ENCODE measurements around the gene AGAP1.

The AGAP1 gene

DNA sequence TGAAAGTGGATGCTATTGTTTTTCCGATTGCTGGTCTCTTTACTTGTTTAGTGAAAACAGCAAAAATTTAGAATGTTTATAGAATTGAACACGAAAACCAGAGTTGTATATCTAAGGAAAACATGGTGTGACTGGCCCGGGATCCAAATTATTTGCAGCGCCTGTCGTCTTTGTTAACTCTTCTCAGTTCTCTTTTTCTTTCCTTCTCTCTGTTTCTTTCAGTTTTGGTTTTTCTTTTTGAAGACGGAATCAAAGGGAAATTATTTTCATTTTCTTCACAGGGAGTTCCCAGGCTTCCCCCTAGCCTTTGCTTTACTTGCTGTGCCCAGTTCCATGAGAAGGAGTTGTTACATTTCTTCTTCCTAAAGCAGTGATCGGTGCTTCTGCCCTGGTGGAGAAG is 76.0 kb downstream of the AGAP1 start:
- no peak for DNase-seq (ENCODE audit: low read depth in 2 of 2)

DNA sequence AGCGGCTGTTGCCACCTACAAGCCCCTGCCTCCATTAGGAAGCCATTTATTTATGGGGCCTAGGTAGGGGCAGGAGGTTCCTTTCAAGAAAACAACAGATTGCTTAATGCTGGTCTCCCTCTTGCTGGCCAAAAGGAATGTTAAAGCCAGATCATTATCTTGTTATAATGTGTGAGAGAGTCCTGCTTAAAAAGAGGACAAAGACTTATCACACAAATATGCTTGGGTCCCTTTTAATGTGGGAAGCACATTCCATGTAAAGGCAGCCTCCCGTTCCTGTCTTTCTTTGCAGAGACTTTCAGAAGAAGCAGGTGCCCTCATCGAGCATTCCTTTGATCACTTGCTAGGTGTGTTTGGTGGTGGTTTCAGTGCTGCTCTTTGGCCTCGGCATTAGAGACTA is 76.4 kb downstream of the AGAP1 start:
- DNase-seq (ENCODE audit: low read depth in 2 of 2): no peak

DNA sequence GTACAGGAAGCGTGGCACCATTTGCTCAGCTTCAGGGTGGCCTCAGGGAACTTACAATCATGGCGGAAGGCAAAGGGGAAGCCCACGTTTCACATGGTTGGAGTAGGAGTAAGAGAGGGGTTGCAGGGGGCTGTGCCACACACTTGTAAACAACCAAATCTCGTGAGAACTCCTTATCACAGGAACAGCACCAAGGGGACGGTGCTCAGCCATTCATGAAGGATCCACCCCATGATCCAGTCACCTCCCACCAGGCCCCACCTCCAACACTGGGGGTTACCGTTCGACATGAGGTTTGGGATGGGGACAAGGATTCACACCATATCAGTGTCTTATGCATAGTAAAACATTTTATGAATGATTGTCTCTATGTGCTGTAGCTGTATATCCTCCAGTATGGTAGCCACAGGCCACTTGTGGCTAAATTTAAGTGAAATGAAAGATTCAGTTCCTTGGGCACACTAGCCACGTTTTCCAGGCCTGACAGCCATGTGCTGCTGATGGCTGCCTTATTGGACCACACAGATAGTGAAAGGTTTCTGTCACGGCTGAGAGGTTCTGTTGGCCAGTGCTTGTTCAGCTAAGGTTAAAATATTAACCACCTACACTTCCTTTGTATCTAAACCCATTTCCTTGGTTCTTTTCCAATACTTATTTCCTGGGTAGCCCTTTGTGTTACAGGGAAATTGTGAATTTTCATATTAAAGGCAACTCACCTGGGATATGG is 77.3 kb downstream of the AGAP1 start:
- no peak for DNase-seq (ENCODE audit: low read depth in 2 of 2)

DNA sequence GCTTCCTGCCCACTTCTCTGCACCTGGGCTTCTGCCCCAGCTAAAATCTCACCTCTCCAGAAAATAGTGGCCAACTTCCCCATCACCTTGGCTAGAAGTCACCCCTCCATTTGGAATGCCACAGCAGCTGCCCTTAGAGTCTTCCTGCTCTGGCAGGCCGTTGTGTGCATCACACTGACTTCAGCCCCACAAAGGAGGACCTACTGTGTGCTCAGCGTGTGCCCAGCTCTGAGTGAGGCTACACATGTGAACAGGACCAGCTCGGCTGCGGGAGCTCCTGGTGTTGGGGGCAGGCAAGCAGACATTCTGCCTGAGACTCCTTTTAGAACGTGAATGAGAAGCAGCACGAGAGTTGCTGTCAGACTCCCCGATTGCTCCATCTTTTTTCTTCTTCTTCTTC is 78.7 kb downstream of the AGAP1 start:
- no peak for DNase-seq (ENCODE audit: low read depth in 2 of 2)

DNA sequence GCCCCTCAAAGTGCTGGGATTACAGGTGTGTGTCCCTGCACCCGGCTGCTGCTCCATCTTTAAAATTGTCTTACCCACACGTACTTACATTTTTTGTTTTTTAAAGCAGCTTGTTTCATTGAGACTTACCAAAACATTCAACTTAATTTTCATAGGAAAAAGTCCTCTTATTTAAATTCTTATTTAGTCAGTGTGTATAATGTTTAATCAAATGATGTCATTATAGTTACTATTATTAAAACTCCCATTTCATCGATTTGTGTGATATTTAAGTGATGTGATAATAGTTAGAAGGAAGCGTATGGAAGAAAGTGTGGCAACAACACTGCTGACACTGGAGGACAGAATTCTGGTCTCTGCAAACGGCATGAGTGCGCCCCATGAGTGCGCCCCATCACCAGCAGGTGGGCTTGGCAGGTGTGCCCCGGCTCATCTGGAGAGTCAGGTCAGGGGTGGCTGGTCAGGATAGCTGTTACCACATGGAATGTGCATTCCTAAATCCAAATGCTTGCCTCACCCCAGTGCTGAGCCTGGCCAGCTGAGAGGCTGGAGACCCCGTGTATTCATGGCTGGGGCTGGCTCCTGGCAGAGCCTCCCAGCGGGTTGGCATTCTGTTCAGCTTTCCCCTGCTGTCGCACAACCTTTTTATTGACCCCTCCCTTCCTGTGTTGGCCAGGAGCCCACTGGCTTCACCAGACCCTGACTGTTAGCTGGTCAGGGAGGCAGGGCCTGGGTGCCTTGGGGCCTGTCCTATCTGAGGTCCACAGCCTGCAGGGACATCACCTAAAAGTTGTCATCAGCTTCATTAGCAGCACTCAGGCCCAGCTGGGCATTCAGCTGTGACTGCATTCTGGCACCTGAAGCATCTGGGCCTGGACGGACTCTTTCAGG is 79.7 kb downstream of the AGAP1 start:
- no peak for DNase-seq (ENCODE audit: low read depth in 2 of 2)

DNA sequence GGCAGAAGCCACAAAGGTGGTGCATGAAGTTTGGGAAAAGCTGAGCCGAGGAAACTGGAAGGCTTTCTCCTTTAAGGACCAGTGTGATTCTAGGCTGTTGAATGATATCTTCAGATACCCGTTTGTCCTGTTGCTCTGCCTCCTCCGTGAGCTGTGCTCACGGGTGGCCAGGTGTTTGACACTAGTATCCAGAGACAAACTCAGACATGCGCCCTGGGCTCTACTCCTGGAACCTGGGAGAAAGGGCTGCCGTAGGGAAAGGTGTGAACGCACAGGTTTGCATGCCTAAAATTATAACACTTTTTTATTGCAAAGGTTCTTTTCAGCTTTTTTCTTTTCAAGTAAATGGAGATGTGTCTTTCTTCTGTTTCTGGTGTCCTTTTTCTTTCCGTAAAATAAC is 81.6 kb downstream of the AGAP1 start:
- no peak for DNase-seq (ENCODE audit: low read depth in 2 of 2)

DNA sequence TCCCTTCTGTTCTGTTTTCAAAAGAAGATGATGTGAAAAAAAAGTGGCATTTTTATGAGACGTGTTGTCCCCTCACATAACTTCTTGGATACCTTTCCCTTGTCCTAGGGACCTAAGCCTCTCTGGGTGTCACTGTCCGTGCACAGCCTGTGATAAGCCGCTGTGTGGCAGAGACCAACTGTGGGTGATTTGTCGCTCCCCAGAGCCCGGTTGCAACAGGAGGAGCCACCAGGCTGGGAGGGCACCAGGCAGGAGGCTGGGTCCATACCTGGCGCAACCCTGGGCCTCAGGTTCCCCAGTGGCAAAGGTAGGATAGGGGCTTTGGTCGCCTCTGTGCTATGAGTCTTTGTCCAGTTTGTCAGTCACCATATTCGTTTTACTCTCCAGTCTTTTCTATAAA is 82.1 kb downstream of the AGAP1 start:
- DNase-seq (ENCODE audit: low read depth in 2 of 2): no peak

DNA sequence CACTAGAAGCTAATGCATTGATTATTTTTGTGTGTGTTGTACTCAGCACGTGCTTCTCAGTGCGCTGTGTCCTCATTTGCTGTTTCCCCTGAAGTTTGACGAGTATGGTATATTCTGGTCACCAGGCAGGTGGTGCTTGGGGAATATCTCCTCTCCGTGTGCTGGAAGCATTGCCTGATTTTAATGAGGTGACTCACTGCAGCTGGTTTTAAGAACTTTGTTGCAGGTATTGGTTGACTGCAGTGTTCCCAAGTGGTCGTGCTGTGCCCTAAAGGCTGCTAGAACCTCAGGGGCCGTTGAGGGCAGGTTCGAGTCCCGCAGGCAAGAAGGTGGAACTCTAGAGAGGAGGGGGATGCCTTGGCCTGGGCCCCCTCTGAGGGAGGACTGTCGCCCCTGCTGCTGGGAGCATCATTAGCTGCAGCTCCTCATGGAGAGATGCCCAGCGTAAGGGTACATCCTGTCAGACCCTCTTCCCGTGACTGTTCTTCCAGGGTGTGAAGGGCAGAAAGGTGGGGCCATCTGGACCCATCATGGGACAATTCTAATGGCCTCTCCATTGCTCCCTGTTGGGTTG is 82.6 kb downstream of the AGAP1 start:
- no peak for DNase-seq (ENCODE audit: low read depth in 2 of 2)

DNA sequence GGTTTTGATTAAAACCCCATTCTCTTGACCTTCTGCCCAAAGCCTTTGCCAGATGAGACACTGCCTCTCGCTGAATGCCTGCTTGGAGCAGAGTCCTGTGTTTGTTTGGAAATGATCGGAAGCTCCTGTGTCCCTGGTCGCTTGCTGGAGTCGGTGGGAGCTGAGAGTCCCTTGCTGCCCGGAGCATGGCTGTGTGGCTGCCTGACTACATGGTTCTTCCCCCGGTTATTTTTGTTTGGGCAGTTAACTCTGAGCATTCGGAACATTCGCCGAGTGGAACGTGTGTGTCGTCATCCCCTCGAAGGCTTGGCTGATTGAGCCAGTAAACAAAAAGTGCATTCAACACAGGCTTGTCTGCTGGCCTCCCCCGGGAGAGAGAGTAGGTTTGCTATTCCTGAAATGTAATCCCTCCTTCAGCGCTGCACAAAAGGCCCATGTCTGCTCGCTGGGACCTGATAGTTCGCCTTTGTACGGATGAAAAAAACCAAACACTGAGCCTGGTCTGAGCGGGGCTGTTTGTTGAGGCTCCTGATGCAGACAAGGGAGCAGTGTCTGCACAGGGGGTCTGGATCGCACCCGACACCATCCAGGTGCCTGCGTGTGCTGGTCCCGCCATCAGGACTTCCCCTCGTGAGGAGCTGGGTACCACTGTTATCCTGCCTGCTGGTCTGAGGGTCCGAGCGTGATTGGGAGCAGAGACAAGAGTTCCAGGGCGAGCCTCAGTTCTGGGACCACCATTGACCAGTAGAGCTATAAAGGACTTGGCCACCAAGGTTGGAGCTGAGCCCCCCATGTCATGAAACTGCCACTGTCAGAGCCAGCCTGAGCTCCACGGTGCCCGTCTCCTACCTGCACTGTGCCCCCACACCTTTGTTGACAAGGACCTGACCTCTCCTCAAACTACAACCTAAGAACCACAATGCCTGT is 83.8 kb downstream of the AGAP1 start:
- DNase-seq (ENCODE audit: low read depth in 2 of 2): no peak

DNA sequence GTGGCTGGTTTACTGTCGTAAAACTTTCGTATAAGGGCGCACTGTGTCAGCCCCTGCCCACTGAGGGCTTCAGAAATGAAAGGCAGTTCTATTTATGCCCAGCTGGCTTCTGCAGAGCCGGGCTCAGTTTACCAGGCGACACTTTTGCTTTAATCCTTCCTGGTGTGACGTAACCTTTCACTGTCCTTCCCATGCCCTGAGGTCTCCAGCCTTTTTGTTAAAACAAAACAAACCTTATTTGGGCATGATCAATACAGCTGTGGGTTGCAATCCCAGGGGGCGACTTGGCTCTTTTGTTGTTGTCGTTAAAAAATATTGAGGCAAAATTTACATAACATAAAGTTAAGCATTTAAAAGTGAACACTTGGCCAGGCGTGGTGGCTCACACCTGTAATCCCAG is 85.3 kb downstream of the AGAP1 start:
- no peak for DNase-seq (ENCODE audit: low read depth in 2 of 2)

DNA sequence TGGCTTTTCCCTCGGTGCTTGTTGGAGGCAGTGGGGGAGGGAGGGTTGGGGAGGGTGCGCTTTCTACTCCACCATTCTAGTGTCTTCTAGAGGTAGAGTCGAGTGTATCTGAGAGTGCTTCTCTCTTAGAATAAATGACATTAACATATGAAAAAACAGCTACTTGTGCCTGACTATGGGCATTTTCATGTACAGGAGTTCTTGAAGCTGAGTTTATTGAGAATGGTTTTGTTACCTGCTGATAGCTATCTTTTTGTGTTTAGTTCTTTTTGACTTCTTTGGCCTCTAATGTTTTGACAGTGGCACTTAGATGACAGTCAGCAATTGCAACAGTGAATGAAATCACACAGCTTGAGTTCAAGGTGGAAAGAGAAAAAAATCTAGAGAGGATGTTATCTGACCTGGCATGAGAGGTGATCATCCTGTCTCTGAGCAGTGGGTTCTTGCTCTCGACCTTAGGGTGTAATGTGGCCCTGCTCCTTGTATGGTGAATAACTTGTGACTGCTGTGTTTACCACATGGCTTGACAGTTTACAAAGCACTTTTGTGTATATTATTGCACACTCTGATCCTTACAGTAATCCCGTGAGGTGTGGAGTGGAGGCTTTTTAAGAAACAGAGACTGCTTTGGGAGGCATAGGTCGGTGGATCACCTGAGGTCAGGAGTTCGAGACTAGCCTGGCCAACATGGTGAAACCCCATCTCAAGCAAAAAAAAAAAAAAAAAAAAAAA is 86.7 kb downstream of the AGAP1 start:
- DNase-seq (ENCODE audit: low read depth in 2 of 2): no peak

DNA sequence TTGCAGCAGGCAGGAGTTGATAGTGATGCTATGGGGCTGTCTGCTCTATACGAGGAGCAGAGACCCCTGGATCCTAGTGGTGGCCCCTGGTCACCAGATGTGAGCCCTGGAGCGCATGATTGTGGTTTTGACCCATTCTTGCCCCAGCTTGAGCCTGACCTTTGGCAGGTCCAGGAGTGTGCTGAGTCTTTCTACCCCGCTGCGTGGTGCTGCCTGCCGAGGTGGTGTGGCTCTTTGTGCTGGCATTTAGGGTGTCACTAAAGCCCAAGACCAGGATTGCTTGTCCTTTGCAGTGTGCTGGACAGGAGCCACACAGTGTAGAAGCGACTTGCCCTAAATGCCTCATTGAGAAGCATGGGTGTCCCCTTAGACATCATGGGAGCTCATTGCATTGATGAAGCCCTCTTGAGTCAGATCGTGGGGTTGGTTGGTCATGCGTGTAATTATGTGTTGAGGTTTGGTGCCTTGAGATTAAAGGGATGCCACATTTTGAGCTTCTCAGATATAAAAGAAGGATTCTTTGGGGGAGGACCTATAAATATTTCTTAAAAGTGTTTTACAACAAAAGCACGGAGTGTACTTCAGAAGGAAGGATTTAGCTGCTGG is 88.3 kb downstream of the AGAP1 start:
- no peak for DNase-seq (ENCODE audit: low read depth in 2 of 2)

DNA sequence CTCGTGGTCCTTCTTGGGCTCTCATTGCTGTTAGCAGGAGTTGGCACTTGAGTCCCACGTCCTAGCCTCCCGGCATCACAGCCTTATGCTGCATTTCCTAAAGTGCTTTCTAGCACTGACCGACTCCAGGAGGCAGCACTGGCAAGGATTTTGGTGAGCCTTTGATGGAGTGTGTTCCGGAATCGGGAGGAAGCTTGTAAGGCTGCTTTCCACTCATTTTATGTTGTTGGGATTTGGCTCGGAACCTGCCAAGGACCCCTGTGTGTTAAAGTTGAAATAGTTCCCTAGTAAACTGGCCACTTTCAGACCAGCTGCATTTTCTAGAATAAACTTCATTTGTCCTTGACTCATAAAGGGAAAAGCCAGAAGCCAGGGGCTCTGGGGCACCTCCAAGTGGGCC is 88.9 kb downstream of the AGAP1 start:
- DNase-seq (ENCODE audit: low read depth in 2 of 2): no peak

DNA sequence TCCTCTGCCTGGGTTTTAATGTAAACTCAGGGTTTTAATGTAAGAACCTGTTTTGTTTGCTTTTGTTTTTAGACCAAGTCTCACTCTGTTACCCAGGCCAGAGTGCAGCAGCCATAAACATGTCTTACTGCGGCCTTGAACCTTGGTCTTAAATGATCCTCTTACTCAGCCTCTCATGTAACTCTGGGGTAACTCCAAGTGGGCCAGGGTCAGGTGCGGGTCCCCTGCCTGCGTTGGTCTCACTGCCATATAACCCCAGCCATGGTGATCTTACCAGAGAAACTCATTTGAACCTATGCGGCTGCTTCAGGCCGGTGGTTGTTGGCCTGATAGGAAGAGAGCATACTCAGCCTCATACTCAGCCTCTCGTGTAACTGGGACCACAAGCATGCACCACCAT is 89.3 kb downstream of the AGAP1 start:
- no peak for DNase-seq (ENCODE audit: low read depth in 2 of 2)

DNA sequence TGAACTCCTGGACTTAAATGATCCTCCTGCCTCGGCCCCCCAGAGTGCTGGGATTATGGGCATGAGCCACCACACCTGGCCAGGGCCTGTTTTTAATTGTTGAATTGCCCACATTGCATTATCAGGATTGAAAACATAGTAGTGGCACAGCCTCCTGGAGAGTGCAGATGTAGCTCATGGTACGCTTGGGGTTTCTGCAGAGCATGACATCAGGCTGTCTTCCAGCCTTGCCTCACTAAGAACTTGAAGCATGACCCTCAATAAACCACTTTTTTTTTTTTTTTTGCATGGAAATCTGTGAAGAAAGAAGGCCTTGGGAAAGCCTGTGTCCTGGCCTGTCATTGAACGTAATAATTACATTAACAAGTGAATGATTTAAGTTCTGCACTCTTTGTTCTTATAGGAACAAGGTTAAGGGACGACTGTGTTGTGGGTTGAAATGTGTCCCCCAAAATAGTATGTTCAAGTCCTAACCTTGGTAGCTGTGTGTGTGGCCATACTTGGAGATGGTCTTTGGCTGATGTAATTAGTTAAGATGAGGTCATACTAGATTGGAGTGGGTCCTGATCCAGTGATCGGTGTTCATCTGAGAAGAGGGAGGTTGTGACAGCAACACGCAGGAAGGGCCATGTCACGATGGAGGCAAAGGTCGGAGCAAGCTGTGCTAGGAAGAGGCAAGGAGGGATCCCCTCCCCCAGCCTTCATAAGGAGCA is 90.2 kb downstream of the AGAP1 start:
- no peak for DNase-seq (ENCODE audit: low read depth in 2 of 2)

DNA sequence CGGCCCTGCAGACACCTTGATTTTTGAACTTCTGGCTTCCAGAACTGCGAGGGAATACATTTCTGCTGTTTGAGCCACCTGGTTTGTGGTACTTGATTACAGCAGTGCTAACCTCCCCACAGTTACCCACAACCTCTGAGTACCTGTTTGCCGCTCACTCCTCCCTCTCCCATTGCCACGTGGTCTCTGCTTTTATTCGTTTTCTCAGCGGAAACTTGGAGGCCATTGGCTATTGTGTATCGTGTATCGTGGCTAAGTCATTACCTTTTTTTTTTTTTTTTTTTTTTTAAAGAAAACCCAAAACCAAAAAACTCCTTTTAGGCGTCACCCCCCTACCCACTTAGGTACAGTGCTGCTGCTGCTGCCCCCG is 90.8 kb downstream of the AGAP1 start:
- no peak for DNase-seq (ENCODE audit: low read depth in 2 of 2)

DNA sequence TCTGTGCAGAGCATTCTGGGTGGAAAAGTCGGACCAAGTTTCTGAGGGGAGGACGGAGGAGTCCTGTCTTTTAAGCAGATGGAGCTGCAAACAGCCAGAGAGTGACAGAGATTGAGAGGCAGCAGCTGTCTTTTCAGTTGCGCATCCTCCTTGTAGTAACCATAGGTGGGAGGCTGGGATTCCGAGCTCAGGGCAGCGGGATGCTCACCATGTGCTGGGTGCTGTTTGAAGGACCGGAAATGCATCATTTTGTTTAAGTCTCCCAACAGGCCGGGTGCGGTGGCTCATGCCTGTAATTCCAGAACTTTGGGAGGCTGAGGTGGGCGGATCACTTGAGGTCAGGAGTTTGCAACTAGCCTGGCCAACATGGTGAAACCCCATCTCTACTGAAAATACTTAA is 93.4 kb downstream of the AGAP1 start:
- DNase-seq (ENCODE audit: low read depth in 2 of 2): no peak

DNA sequence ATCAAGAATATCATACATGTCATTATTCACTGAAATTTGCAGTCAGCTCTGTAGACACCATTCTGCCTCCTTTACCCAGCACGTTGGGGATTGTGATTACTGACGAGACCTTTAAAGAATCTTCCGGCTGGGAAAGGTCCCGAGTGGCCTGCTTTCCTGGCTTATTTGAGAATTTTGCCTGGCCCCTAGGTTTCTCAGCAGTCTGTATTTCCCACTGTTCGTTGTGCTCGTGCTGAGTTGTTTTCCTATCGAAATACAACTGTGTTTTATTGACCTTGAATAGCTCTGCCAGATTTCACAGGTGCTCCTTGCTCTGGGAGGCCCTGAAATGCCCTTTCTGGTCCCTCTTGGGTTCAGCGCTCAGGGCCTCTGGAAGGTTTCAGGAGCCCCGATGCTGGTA is 94.9 kb downstream of the AGAP1 start:
- no peak for DNase-seq (ENCODE audit: low read depth in 2 of 2)

DNA sequence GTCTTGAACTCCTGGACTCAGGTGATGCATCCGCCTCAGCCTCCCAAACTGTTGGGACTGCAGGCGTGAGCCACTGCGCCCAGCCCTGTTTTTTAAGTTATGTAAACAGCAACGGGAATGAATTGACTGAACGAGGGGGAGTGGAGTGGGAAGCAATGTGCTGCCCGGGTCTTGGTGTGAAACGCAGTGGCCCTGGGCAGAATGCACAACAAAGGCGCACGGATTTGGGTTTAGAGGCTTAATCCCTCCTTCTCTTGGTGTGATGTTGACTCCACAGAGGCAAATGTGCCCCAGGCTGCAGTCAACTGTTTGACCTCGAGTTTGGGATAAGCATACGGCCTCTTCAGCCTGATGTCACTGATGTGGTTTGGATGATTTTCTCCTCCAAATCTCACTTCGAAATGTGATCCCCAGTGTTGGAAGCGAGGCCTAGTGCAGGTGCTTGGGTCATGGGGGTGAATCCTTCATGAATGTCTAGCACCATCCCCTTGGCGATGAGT is 97.4 kb downstream of the AGAP1 start:
- no peak for DNase-seq (ENCODE audit: low read depth in 2 of 2)

DNA sequence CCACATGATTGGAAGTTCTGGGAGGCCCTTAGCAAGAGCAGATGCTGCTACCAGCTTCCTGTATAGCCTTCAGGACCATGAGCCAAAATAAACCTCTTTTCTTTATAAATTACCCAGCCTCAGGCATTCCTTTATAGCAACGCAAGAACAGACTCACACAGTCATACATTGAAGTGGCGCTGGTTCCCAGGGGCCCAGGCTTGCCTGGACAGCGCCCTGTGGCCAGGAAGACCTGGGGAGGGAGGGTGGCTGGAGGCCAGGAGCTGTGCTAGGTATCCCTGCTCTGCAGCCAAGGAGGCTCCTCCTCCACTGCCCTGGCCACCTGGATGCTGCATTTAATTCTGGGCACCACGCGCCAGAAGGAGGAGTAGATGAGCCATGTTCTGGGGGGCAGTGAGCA is 98.1 kb downstream of the AGAP1 start:
- DNase-seq (ENCODE audit: low read depth in 2 of 2): no peak
